Liver (tissue), 9 donors: ENCODE data around the gene SMPD1. TPM values are rescaled to one million over a fixed set of nuclear protein-coding genes. Genes with fewer than 3 reads are reported as not detected.

Experiments
- DNase-seq: peaks from one replicate; pipeline ENCODE4 v3.0.0-alpha.2; 2017; ENCODE audit warnings: low spot score
- H3K27ac ChIP-seq, 2 donors: one replicate each; pipeline ENCODE4 v1.7.0; 2013; ENCODE audit warnings: inconsistent platforms in 2 of 2, low read length in 2 of 2, control low read depth in 1 of 2, low read depth in 1 of 2, mild to moderate bottlenecking in 1 of 2
- H3K27me3 ChIP-seq, 4 donors: one replicate each; pipeline versions ENCODE4 v1.6.1 to v1.7.0; 2013; ENCODE audit warnings: low read length in 3 of 4, inconsistent platforms in 1 of 4, mild to moderate bottlenecking in 1 of 4, moderate library complexity in 1 of 4; ENCODE audit not compliant: control insufficient read depth in 4 of 4, insufficient read depth in 4 of 4
- H3K36me3 ChIP-seq, 4 donors: one replicate each; pipeline versions ENCODE4 v1.6.1 to v1.7.0; 2013; ENCODE audit warnings: low read length in 3 of 4, mild to moderate bottlenecking in 3 of 4, low read depth in 1 of 4, moderate library complexity in 1 of 4; ENCODE audit not compliant: control insufficient read depth in 4 of 4, insufficient read depth in 3 of 4
- H3K4me1 ChIP-seq, 4 donors: one replicate each; pipeline versions ENCODE4 v1.6.1 to v1.7.0; 2013; ENCODE audit warnings: low read length in 3 of 4, mild to moderate bottlenecking in 3 of 4, moderate library complexity in 1 of 4; ENCODE audit not compliant: control insufficient read depth in 4 of 4, insufficient read depth in 4 of 4
- H3K4me3 ChIP-seq, 3 donors: one replicate each; pipeline versions ENCODE4 v1.6.1 to v1.7.0; 2013; ENCODE audit warnings: low read length in 3 of 3, control low read depth in 1 of 3, low read depth in 1 of 3, mild to moderate bottlenecking in 1 of 3
- H3K9ac ChIP-seq, 2 donors: one replicate each; pipeline ENCODE4 v1.7.0; 2013; ENCODE audit warnings: low read length in 2 of 2, mild to moderate bottlenecking in 2 of 2, moderate library complexity in 2 of 2, control low read depth in 1 of 2, low read depth in 1 of 2
- H3K9me3 ChIP-seq, 4 donors: one replicate each; pipeline versions ENCODE4 v1.6.1 to v1.7.0; 2013; ENCODE audit warnings: low read length in 3 of 4; ENCODE audit not compliant: control insufficient read depth in 4 of 4
- ATF3 ChIP-seq: IDR thresholded peaks from 2 replicates; pipeline ENCODE4 v1.6.1; 2016; ENCODE audit warnings: antibody characterized with exemption
- CTCF ChIP-seq: fragments of 150-350 bp; IDR thresholded peaks from 2 replicates; pipeline ENCODE4 v1.5.1; 2017; ENCODE audit warnings: improper control_type of control experiment, low read depth, low read length; ENCODE audit not compliant: missing input control
- EGR1 ChIP-seq, 2 donors: IDR thresholded peaks; 2 replicates each; pipeline ENCODE4 v1.6.1; 2016 to 2018; ENCODE audit warnings: antibody characterized with exemption in 2 of 2, low read depth in 2 of 2
- FOXA1 ChIP-seq: IDR thresholded peaks from 2 replicates; pipeline ENCODE4 v1.6.1; 2016; ENCODE audit warnings: antibody characterized with exemption
- FOXA2 ChIP-seq: IDR thresholded peaks from 2 replicates; pipeline ENCODE4 v1.6.1; 2016; ENCODE audit warnings: antibody characterized with exemption
- GABPA ChIP-seq, 2 donors: IDR thresholded peaks in 1 of 2; conservative IDR thresholded peaks in 1 of 2; 2 replicates each; pipeline ENCODE4 v1.6.1; 2016; ENCODE audit warnings: antibody characterized with exemption in 2 of 2, mild to moderate bottlenecking in 1 of 2, moderate library complexity in 1 of 2
- HNF4A ChIP-seq, 2 donors: conservative IDR thresholded peaks; 2 replicates each; pipeline ENCODE4 v1.6.1; 2016; ENCODE audit warnings: antibody characterized with exemption in 2 of 2, mild to moderate bottlenecking in 2 of 2
- HNF4G ChIP-seq: IDR thresholded peaks from 2 replicates; pipeline ENCODE4 v1.6.1; 2016; ENCODE audit warnings: antibody characterized with exemption
- JUND ChIP-seq, 2 donors: IDR thresholded peaks; 2 replicates each; pipeline ENCODE4 v1.6.1; 2016; ENCODE audit warnings: antibody characterized with exemption in 2 of 2
- MAX ChIP-seq: IDR thresholded peaks from 2 replicates; pipeline ENCODE4 v1.6.1; 2016; ENCODE audit warnings: antibody characterized with exemption
- NR2F2 ChIP-seq: IDR thresholded peaks from 2 replicates; pipeline ENCODE4 v1.6.1; 2016; ENCODE audit warnings: antibody characterized with exemption
- RAD21 ChIP-seq, 2 donors: IDR thresholded peaks; 2 replicates each; pipeline ENCODE4 v1.6.1; 2016; ENCODE audit warnings: antibody characterized with exemption in 2 of 2, mild to moderate bottlenecking in 2 of 2
- RXRA ChIP-seq, 2 donors: IDR thresholded peaks; 2 replicates each; pipeline ENCODE4 v1.6.1; 2017 to 2018; ENCODE audit warnings: antibody characterized with exemption in 2 of 2, mild to moderate bottlenecking in 1 of 2
- SP1 ChIP-seq: IDR thresholded peaks from 2 replicates; pipeline ENCODE4 v1.6.1; 2018; ENCODE audit warnings: antibody characterized with exemption, mild to moderate bottlenecking
- TAF1 ChIP-seq: conservative IDR thresholded peaks from 2 replicates; pipeline ENCODE4 v1.6.1; 2016; ENCODE audit warnings: antibody characterized with exemption, mild to moderate bottlenecking
- YY1 ChIP-seq: IDR thresholded peaks from 2 replicates; pipeline ENCODE4 v1.6.1; 2016; ENCODE audit warnings: antibody characterized with exemption, mild to moderate bottlenecking
- ZBTB33 ChIP-seq: IDR thresholded peaks from 2 replicates; pipeline ENCODE4 v1.6.1; 2016; ENCODE audit warnings: antibody characterized with exemption
- WGBS: extraction: QIAGEN DNeasy Blood & Tissue Kit; methylation state at CpG from one replicate; pipeline ENCODE4 v1.1.7; 2013; 5-methylcytosine and 5-hydroxymethylcytosine counted together
- polyA plus RNA-seq, 2 donors: library from polyadenylated mRNA; stranded (reverse) in 1 of 2; unstranded in 1 of 2; fragments of 200-250 nt in 1 of 2; fragments of >200 nt in 1 of 2; fragmentation: Nextera tagmentation in 1 of 2; extraction: Ambion mirVana in 1 of 2; gene quantifications; one replicate each; pipeline versions ENCODE4 v1.2.1 to v1.2.3, GENCODE V29; 2013 to 2015
- total RNA-seq, 2 donors: library from RNA; depleted of rRNA; stranded (reverse); fragments of >200 nt; gene quantifications; one replicate each; pipeline ENCODE4 v1.2.3, GENCODE V29; 2014
- donor health status: healthy.
- donor health status: healthy.
- donor health status: healthy.
- donor health status: healthy.
- donor health status: healthy.

SMPD1 gene
- total and polyA plus RNA-seq, 4 donors: 15.4 to 91.6 (median 45.4) TPM

- Histone ChIP-seq H3K27ac (no peak overlapping the region), H3K9ac (no peak overlapping the region), H3K4me1 (no peaks in the 10 kb centered on the region), H3K4me3 (no peak overlapping the region), H3K36me3 (no peaks in the 10 kb centered on the region), H3K27me3 (no peaks in the 10 kb centered on the region), H3K9me3 (no peaks in the 10 kb centered on the region)
- TF ChIP-seq YY1 (no peak), FOXA2 (no peak), SP1 (no peak), CTCF (no peak), EGR1 (IDR thresholded peaks at IDR 0.05; ENCODE audit: low read depth in 2 of 2) (no peak), MAX (no peak), TAF1 (no peak), NR2F2 (no peak), ATF3 (no peak), HNF4A (conservative IDR thresholded peaks at IDR 0.05) (no peak), ZBTB33 (no peak), HNF4G (no peak), RAD21 (IDR thresholded peaks at IDR 0.05) (no peak), GABPA (IDR thresholded peaks at IDR 0.05 in 1 of 2, conservative IDR thresholded peaks at IDR 0.05 in 1 of 2) (no peak), RXRA (IDR thresholded peaks at IDR 0.05) (no peak), FOXA1 (no peak), JUND (IDR thresholded peaks at IDR 0.05) (no peak)
- DNase-seq: no peak
- 98% methylated on average over 15 of the region's 15 CpGs for WGBS
These were observed 10.4 kb downstream of the SMPD1 start for GRCh38 chr11:6400431-6401345.

- 97% methylated on average over 7 of the region's 7 CpGs for WGBS
- DNase-seq: no peak
- no peaks in the 10 kb centered on the region for H3K27me3 ChIP-seq
- no peak overlapping the region for H3K4me3 ChIP-seq
- H3K9ac ChIP-seq: no peak overlapping the region
- no peak for TF ChIP-seq GABPA (IDR thresholded peaks at IDR 0.05 in 1 of 2, conservative IDR thresholded peaks at IDR 0.05 in 1 of 2)
- TF ChIP-seq RXRA (IDR thresholded peaks at IDR 0.05): no peak
- no peak for TF ChIP-seq HNF4A (conservative IDR thresholded peaks at IDR 0.05)
- no peak for TF ChIP-seq ZBTB33
- TF ChIP-seq FOXA2: no peak
- TF ChIP-seq EGR1 (IDR thresholded peaks at IDR 0.05; ENCODE audit: low read depth in 2 of 2): no peak
- H3K9me3 ChIP-seq: no peaks in the 10 kb centered on the region
- H3K27ac ChIP-seq: no peak overlapping the region
- H3K4me1 ChIP-seq: peaks cover 0 to 1% (median 0%) of the 10 kb centered on the region in 4 donors
- no peaks in the 10 kb centered on the region for H3K36me3 ChIP-seq
These were observed 11.2 kb downstream of the SMPD1 start for GRCh38 chr11:6401464-6401863.
